ENCODE results near the gene KLHL34.

DNA sequence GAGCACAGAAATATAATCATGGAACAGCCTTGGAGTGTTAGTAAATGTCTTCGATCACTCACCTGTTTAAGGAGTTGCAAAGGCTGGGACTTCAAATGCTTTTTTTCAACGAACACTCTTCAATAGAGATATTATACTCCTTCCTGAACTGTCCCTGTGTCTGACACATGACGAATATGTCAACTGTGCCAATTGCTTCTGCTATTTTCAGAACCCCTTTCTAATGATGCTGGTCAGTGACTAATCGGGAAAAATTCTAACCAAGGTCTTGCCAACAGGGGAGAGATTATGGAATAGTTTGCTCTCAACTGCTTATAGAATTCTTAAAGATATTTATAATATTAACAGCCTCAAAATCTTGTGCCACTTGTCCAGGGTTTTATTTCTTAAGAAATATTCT lies 8.5 kb upstream of the KLHL34 start:
- TF ChIP-seq, protein P1, sequence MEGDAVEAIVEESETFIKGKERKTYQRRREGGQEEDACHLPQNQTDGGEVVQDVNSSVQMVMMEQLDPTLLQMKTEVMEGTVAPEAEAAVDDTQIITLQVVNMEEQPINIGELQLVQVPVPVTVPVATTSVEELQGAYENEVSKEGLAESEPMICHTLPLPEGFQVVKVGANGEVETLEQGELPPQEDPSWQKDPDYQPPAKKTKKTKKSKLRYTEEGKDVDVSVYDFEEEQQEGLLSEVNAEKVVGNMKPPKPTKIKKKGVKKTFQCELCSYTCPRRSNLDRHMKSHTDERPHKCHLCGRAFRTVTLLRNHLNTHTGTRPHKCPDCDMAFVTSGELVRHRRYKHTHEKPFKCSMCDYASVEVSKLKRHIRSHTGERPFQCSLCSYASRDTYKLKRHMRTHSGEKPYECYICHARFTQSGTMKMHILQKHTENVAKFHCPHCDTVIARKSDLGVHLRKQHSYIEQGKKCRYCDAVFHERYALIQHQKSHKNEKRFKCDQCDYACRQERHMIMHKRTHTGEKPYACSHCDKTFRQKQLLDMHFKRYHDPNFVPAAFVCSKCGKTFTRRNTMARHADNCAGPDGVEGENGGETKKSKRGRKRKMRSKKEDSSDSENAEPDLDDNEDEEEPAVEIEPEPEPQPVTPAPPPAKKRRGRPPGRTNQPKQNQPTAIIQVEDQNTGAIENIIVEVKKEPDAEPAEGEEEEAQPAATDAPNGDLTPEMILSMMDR (conservative IDR thresholded peaks at IDR 0.05; ENCODE audit: low read length): no peak
- TF ChIP-seq EZH2phosphoT487 (IDR thresholded peaks at IDR 0.05; ENCODE audit: borderline replicate concordance): no peak
